ENCODE measurements around the gene THRB. TPM values are rescaled to one million over a fixed set of nuclear protein-coding genes. Genes with fewer than 3 reads are reported as not detected.

The THRB gene
- total RNA-seq, 3 donors from 2014 or later: 29.8 to 40.2 (median 39.2) TPM

DNA sequence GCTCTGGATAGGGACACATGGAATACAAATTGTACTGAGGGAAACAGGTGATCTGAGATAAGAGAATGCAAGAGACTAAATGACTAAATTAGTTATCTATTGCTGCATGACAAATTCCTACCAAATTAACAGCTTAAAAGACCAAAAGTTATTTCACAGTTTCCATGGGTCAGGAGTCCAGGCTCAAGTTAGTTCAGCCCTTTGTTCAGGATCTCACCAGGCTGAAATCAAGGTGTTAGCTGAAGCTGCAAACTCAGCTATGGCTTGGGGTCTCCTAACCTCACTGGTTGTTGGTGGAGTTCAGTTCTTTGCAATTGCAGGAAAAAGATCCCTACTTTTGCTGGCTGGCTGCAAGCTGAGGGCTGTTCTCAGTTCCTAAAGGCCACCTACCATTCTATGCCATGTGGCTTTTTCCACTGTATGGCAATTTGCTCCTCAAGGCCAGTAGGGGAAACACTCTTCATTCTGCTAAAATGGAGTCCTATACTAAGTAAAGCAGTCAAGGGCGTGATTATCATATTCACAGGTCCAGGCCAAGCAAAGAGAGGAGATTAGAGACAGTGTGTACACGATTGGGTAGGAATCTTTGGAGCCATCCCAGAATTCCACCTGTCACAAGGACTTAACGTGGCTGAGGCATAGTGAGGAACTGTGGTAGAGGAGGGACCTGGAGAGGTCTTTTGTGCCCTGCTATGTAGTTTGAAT lies 53.7 kb downstream of the THRB start:
- Histone ChIP-seq H3K9me3 (no peaks in the 10 kb centered on the region), H3K27me3 (no peaks in the 10 kb centered on the region), H3K4me1 (no peaks in the 10 kb centered on the region), H3K36me3 (no peaks in the 10 kb centered on the region), H3K4me3 (no peak overlapping the region), H3K27ac (no peak overlapping the region)
- DNase-seq (ENCODE audit: low spot score in 2 of 2): no peak
- TF ChIP-seq POLR2AphosphoS5 (IDR thresholded peaks at IDR 0.05) (no peak), POLR2A (IDR thresholded peaks at IDR 0.05) (no peak)
- TF ChIP-seq, protein P1, sequence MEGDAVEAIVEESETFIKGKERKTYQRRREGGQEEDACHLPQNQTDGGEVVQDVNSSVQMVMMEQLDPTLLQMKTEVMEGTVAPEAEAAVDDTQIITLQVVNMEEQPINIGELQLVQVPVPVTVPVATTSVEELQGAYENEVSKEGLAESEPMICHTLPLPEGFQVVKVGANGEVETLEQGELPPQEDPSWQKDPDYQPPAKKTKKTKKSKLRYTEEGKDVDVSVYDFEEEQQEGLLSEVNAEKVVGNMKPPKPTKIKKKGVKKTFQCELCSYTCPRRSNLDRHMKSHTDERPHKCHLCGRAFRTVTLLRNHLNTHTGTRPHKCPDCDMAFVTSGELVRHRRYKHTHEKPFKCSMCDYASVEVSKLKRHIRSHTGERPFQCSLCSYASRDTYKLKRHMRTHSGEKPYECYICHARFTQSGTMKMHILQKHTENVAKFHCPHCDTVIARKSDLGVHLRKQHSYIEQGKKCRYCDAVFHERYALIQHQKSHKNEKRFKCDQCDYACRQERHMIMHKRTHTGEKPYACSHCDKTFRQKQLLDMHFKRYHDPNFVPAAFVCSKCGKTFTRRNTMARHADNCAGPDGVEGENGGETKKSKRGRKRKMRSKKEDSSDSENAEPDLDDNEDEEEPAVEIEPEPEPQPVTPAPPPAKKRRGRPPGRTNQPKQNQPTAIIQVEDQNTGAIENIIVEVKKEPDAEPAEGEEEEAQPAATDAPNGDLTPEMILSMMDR (IDR thresholded peaks at IDR 0.05): no peak
- intact Hi-C loops (cut with DNase I; ENCODE audit: low total_unique reads): no loop called here

DNA sequence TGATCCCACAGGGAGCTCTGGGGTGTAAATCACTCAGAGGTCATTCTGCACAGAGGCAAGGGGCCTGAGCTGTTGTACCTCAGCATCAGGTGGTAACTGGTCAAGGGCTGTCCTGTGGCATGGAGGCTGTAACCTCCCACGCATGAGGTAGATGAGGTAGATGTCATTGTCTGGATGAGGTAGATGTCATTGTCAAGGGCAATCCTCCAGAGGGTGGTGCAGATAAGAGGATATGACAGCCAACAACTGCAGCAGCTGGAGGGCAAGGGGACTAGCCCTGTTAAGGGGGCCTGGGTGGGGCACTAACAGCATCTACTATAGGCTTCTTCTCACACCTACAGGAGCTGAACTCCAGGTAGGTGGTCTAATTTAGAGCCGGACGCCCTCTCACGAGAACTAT lies 55.6 kb downstream of the THRB start:
- Histone ChIP-seq H3K27me3 (no peaks in the 10 kb centered on the region), H3K36me3 (no peaks in the 10 kb centered on the region), H3K27ac (no peak overlapping the region), H3K4me1 (no peaks in the 10 kb centered on the region), H3K4me3 (no peak overlapping the region), H3K9me3 (no peaks in the 10 kb centered on the region)
- DNase-seq (ENCODE audit: low spot score in 2 of 2): no peak
- TF ChIP-seq, protein P1 (IDR thresholded peaks at IDR 0.05): no peak
- TF ChIP-seq POLR2A (IDR thresholded peaks at IDR 0.05): no peak
- intact Hi-C loops (cut with DNase I; ENCODE audit: low total_unique reads): no loop called here

DNA sequence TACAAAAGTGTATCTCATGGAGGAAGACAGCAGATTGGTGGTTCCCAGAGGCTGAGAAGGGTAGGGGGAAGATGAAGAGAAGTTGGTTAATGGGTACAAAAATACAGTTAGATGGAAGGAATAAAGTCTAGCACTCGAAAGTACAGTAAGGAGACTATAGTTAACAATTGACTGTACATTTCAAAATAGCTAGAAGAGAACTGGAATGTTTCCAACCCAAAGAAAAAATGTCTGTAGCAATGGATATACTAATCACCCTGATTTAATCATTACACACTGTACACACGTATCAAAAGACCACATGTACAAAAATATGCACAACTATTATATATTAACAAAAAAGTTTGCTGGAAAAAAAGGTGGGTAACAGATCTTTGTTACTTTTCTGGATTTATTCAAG lies 57.3 kb downstream of the THRB start:
- H3K4me3 ChIP-seq: no peak overlapping the region
- DNase-seq (ENCODE audit: low spot score in 2 of 2): no peak
- no peaks in the 10 kb centered on the region for H3K36me3 ChIP-seq
- intact Hi-C loops (cut with DNase I; ENCODE audit: low total_unique reads): no loop called here
- TF ChIP-seq POLR2AphosphoS5 (IDR thresholded peaks at IDR 0.05): no peak
- TF ChIP-seq, protein P1 (IDR thresholded peaks at IDR 0.05): no peak
- TF ChIP-seq POLR2A (IDR thresholded peaks at IDR 0.05): no peak
- H3K27me3 ChIP-seq: no peaks in the 10 kb centered on the region
- no peak overlapping the region for H3K27ac ChIP-seq
- no peaks in the 10 kb centered on the region for H3K9me3 ChIP-seq
- H3K4me1 ChIP-seq: no peaks in the 10 kb centered on the region

DNA sequence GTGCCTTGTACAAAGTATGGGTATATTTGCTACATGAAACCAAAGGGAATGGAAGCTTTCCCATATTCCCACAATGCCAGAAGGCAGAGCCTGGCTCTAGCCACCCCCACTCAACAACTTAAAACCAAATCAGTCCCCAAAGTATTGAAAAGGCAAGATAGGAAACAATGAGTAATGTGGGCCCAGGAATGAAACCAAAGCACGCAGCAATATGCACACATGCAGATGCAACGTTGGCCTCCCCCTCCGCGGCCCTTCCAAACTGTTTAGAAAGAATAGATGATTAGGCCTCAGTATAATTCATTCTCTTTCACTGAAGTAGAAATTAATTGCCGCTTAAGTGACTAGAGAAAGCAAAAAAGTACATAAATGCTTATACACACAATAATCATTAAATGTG lies 59.1 kb downstream of the THRB start:
- H3K27ac ChIP-seq: no peak overlapping the region
- TF ChIP-seq, protein P1 (IDR thresholded peaks at IDR 0.05): no peak
- no peak for TF ChIP-seq POLR2AphosphoS5 (IDR thresholded peaks at IDR 0.05)
- TF ChIP-seq POLR2A (IDR thresholded peaks at IDR 0.05): no peak
- no peak overlapping the region for H3K4me3 ChIP-seq
- intact Hi-C loops (cut with DNase I; ENCODE audit: low total_unique reads): no loop called here
- H3K9me3 ChIP-seq: no peaks in the 10 kb centered on the region
- no peak for DNase-seq (ENCODE audit: low spot score in 2 of 2)
- H3K27me3 ChIP-seq: no peaks in the 10 kb centered on the region
- no peaks in the 10 kb centered on the region for H3K36me3 ChIP-seq
- no peaks in the 10 kb centered on the region for H3K4me1 ChIP-seq

DNA sequence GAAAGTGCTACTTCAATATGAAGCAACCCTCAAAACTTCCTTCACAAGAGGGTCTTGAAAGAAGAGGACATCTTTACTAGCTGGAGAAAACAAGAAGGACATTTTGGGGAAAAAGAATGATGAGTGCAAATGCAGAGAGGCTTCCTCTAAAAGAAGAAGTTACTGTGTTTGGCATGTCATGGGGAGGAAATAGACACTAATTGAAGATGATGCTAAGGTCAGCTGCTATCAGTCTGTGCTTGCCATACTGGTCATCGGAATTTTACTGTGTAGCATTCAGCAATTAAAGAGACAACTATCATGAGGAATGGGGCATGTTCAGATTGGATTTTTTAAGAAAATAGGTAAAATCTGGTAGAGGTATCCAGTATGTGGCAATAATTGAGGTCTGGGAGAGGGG lies 60.0 kb downstream of the THRB start:
- no peak overlapping the region for H3K27ac ChIP-seq
- no peak for DNase-seq (ENCODE audit: low spot score in 2 of 2)
- no peak overlapping the region for H3K4me3 ChIP-seq
- no peaks in the 10 kb centered on the region for H3K27me3 ChIP-seq
- TF ChIP-seq, protein P1 (IDR thresholded peaks at IDR 0.05): no peak
- TF ChIP-seq POLR2AphosphoS5 (IDR thresholded peaks at IDR 0.05) (no peak), POLR2A (IDR thresholded peaks at IDR 0.05) (no peak)
- no peaks in the 10 kb centered on the region for H3K9me3 ChIP-seq
- intact Hi-C loops (cut with DNase I; ENCODE audit: low total_unique reads): no loop called here
- H3K36me3 ChIP-seq: no peaks in the 10 kb centered on the region
- no peaks in the 10 kb centered on the region for H3K4me1 ChIP-seq
